NT2/D1 (cell line): ENCODE data around the gene HLX.

Source experiments
- DNase-seq: peaks from one replicate; pipeline ENCODE4 v3.0.0-alpha.2; 2011; ENCODE audit warnings: low read depth, low spot score
- H3K27me3 ChIP-seq: 2 replicates; pipeline ENCODE4 v1.6.0; 2011; ENCODE audit warnings: mild to moderate bottlenecking; ENCODE audit not compliant: insufficient read length, insufficient read depth
- H3K36me3 ChIP-seq: 2 replicates; pipeline ENCODE4 v1.6.1; 2011; ENCODE audit warnings: mild to moderate bottlenecking, low read length, mixed read lengths; ENCODE audit not compliant: insufficient read depth, insufficient read length
- H3K4me1 ChIP-seq: 2 replicates; pipeline ENCODE4 v1.5.1; 2011; ENCODE audit not compliant: insufficient read depth, insufficient read length
- H3K4me3 ChIP-seq: 2 replicates; pipeline ENCODE4 v1.5.1; 2011; ENCODE audit warnings: low read depth; ENCODE audit not compliant: insufficient read length
- H3K9ac ChIP-seq: 2 replicates; pipeline ENCODE4 v1.6.0; 2011; ENCODE audit warnings: low read depth; ENCODE audit not compliant: insufficient read length
- H3K9me3 ChIP-seq: 2 replicates; pipeline ENCODE4 v1.5.1; 2011; ENCODE audit warnings: mild to moderate bottlenecking, low read length; ENCODE audit not compliant: insufficient read depth
- SUZ12 ChIP-seq: IDR thresholded peaks from 2 replicates; pipeline ENCODE4 v1.6.1; 2011; ENCODE audit not compliant: insufficient read length, insufficient read depth; ENCODE audit errors: extremely low read depth
- YY1 ChIP-seq: IDR thresholded peaks from 2 replicates; pipeline ENCODE4 v1.6.1; 2011; ENCODE audit not compliant: insufficient read length, insufficient read depth
- ZNF274 ChIP-seq: IDR thresholded peaks from 2 replicates; pipeline ENCODE4 v1.6.1; 2011; ENCODE audit warnings: mild to moderate bottlenecking, low read depth, low read length

HLX gene

DNA sequence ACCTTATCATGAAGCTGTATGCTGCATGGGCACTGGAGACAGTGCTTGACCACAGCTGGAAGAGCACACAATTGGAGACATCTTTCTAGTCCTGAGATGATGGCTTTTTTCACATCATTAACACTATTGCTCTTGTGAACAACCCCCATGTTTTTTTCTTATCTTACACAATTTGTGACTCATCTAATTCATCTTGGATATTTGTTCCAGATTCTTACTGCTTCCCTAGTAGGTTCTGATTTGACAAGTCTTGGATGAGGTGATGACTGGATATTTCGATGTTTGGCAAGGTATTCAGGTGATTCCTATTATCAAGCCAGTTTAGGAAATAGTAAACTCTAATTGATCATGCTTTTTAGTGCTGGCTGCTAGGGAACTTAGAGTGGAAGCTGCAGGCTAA is 23.7 kb downstream of the HLX start:
- no peaks in the 10 kb centered on the region for H3K36me3 ChIP-seq
- no peak overlapping the region for H3K9ac ChIP-seq
- H3K27me3 ChIP-seq = no peaks in the 10 kb centered on the region
- no peaks in the 10 kb centered on the region for H3K4me1 ChIP-seq
- TF ChIP-seq SUZ12 (no peak), ZNF274 (no peak), YY1 (no peak)
- H3K9me3 ChIP-seq = no peaks in the 10 kb centered on the region
- no peak for DNase-seq
- H3K4me3 ChIP-seq = no peak overlapping the region

DNA sequence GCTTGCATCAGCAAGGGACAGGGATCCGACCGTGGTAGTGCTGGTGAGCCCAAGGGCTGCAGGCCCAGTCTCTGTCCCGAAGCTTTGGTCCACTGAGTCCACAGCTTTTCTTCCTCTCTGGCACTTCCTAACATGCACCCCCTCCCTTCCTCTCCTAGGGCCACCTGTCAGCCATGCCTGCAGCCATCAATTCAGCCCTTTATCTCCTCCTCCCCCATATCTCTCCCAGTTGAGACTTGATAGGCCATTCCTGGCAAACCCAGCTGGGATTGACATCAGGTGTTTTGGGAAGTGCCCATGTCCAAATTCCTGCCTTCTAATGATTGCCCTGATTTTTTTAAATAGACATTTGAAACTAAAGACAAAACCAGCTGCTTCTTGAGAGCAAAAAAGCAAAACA is 25.6 kb downstream of the HLX start:
- Histone ChIP-seq H3K27me3 (no peaks in the 10 kb centered on the region), H3K4me1 (no peaks in the 10 kb centered on the region), H3K9me3 (no peaks in the 10 kb centered on the region), H3K4me3 (no peak overlapping the region), H3K36me3 (no peaks in the 10 kb centered on the region), H3K9ac (no peak overlapping the region)
- no peak for DNase-seq
- no peak for TF ChIP-seq YY1
- TF ChIP-seq SUZ12 = no peak
- TF ChIP-seq ZNF274 = no peak

DNA sequence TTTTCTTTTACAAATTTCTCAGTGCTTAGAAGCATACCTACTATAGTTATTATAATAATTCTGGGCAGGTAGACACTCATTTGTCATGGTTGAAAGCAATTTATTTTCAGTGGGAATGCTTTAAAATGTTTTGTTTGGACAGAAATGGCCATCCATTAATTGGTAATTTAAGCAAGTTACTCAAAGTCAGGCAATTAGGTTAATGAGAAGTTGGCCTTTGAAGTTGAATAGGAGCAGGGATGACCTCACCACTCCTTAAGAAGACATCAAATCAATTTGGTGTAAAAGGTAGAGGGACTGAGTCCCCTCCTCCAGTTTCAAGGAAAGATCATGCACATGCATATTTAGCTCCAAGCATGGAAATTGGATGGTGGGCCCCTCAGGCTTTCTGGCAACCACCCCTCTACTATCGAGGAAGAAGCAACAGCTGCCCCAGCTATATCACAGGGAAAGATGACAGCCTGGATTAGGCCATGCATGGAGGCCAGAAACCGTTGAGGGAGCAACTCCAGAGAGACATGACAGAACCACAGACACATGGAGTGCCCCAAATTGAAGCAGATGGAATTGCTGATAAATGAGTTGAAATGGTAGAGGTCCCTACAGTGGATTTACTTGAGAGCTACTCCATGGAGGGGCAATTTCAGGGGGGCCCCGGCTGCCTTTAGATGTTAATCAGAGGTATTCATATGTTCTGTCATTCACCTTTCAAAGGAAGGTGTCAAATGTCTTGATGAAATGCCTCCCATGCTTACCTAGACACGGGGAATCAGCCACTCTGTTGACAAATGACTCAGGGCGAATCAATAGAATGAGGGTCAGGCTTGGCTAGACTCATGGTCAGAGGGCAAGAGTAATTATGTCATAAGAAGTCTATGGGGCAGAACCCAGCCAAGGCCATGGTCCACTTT is 26.7 kb downstream of the HLX start:
- Histone ChIP-seq H3K4me3 (no peak overlapping the region), H3K9ac (no peak overlapping the region), H3K27me3 (no peaks in the 10 kb centered on the region), H3K36me3 (no peaks in the 10 kb centered on the region), H3K9me3 (no peaks in the 10 kb centered on the region), H3K4me1 (no peaks in the 10 kb centered on the region)
- DNase-seq = no peak
- TF ChIP-seq ZNF274 = no peak
- no peak for TF ChIP-seq YY1
- TF ChIP-seq SUZ12 = no peak

DNA sequence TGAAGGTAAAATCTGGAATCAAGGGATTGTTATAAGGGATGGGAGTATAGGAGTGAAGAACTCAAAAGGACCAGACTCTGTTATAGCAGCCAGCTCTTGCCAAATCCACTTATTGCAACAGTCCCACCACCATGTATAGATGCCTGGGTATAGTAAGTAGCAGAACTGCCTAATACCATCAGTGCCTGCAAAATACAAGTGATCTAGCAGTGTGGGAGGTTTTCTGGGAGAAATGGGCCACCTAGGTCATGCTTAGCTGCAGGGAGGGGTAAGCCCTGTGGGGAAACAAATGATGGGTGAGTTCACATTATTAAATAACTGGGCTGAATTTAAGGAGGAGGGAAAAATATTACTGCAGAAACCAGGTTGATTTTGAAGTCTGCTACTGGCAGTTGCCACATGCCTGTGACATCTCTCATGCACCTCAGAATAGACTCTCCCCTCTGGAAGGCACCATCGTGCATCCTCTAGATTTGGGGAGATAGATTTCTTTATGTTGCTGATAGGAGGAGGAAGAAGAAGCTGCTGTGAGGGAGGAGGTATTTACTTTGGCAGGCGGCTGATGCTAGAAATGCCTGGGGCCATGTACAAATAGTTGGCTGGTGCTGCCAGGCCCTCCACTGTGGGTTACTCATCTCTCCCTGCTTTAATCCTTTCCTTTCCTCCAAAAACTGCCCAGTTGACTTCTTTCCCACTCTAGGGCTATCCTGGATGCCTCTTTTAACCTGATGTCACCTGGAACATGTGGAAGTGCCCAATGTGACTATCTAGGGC is 27.5 kb downstream of the HLX start:
- H3K4me3 ChIP-seq = no peak overlapping the region
- TF ChIP-seq YY1 = no peak
- TF ChIP-seq SUZ12 = no peak
- TF ChIP-seq ZNF274 = no peak
- no peak for DNase-seq

DNA sequence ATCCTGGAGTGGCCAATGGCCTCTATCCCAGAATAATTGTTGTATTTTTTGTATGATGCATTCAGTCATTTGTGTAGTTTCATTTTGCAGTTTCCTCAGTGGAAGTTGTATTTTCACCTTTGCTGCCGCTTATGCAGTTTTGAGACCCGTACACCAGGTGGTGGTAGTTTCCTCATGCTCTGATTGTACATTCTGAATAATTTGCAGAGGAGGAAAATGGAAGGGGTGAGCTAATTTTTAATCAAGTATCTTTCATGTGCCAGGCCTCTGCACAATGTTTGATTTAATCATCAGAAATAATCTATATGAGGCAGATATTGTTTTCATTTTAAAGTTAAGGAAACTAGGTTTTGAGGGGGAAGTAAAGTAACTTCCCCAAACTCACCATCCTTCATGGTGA is 29.5 kb downstream of the HLX start:
- H3K4me3 ChIP-seq = no peak overlapping the region
- H3K36me3 ChIP-seq = no peaks in the 10 kb centered on the region
- H3K4me1 ChIP-seq = no peaks in the 10 kb centered on the region
- TF ChIP-seq ZNF274 = no peak
- H3K27me3 ChIP-seq = no peaks in the 10 kb centered on the region
- DNase-seq = no peak
- no peak overlapping the region for H3K9ac ChIP-seq
- no peaks in the 10 kb centered on the region for H3K9me3 ChIP-seq

More for the DNA sequence above, 27.5 kb downstream of the HLX start:
- no peaks in the 10 kb centered on the region for H3K27me3 ChIP-seq
- H3K9me3 ChIP-seq = no peaks in the 10 kb centered on the region
- no peaks in the 10 kb centered on the region for H3K4me1 ChIP-seq
- H3K36me3 ChIP-seq = no peaks in the 10 kb centered on the region
- H3K9ac ChIP-seq = no peak overlapping the region

DNA sequence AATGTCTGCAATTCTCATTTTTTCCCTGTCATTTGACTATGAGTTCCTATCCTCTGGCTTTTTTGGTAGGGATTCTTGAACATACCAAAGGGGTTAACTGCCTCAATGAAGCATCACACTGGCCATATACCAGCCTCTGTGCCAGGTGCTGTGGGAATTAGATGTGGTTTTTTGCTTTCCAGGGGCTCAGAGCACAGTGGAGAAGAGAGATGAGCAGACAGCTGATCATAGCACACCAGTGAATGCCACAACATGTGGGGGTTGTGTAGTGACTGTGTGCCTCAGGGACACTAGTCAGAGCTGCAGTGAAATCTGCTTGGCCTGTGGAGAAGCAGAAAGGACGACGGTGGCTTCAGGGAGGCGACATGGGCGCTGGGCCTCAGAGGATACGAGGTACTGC is 30.8 kb downstream of the HLX start:
- Histone ChIP-seq H3K27me3 (no peaks in the 10 kb centered on the region), H3K4me1 (no peaks in the 10 kb centered on the region), H3K9ac (no peak overlapping the region), H3K36me3 (no peaks in the 10 kb centered on the region), H3K4me3 (no peak overlapping the region), H3K9me3 (no peaks in the 10 kb centered on the region)
- no peak for DNase-seq
- TF ChIP-seq SUZ12 = no peak

DNA sequence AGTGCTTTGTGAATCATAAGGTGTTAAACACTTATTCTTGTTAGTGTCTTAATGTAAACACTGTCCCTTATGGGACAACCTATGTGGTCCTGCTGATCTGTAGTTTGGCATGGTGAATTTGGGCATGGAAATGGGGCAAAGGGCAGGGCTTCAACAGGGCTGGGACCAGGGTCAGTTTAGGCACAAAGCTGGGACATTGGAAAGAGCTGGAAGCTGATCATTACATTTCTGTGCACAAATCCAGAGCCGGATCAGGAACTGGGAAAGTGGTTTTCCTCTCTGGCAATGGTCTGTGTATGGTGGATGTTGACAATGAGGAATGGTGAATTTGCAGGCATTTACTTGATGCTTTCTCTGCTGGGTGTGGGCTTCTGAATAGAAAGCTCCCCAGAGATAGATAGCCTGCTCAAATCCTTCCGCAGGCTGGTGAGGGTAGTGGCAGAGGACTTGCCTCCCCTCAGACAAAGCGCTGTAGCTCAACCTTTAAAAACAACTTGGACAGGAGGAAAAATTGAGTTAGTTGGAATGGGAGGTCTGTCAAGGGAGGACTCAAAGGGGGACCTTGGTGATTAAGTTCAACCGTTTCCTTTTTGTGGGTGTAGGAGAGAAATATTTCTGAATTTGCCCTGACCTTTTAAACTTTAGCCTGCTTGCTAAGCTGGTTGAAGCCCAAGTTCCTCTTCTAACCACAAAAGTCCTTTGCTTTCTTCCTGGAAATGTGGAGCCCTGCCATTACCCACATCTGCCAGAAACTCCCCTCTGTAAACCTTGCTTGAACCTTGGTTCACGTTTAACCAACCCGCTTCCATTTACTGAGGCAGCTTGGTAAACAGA is 35.3 kb downstream of the HLX start:
- Histone ChIP-seq H3K9me3 (no peaks in the 10 kb centered on the region), H3K9ac (no peak overlapping the region), H3K36me3 (no peaks in the 10 kb centered on the region), H3K4me1 (no peaks in the 10 kb centered on the region), H3K27me3 (no peaks in the 10 kb centered on the region), H3K4me3 (no peak overlapping the region)
- TF ChIP-seq SUZ12 (no peak), ZNF274 (no peak)
- DNase-seq = no peak
